T-helper 1 cell treated with Interleukin-12 subunit alpha and Interleukin-12 subunit beta and Interleukin-4 antibody, amounts not matched to agents 30 μg/mL and 1 μg/mL, for 36 hours (primary cell): Measurements from ENCODE around the gene DDX31.

Source experiments
- H3K27ac Mint-ChIP-seq: one replicate; pipeline ENCODE4 v1.8.0; 2021; ENCODE audit warnings: mild to moderate bottlenecking, mixed read lengths
- H3K27me3 Mint-ChIP-seq: one replicate; pipeline ENCODE4 v1.8.0; 2021; ENCODE audit warnings: low read depth, mixed read lengths
- H3K36me3 Mint-ChIP-seq: one replicate; pipeline ENCODE4 v1.8.0; 2021; ENCODE audit warnings: low read depth, mixed read lengths
- H3K4me1 Mint-ChIP-seq: one replicate; pipeline ENCODE4 v1.8.0; 2021; ENCODE audit warnings: low read depth, mixed read lengths
- H3K4me3 Mint-ChIP-seq: one replicate; pipeline ENCODE4 v1.8.0; 2021; ENCODE audit warnings: mild to moderate bottlenecking, moderate library complexity, mixed read lengths
- H3K9me3 Mint-ChIP-seq: one replicate; pipeline ENCODE4 v1.8.0; 2021; ENCODE audit warnings: mixed read lengths

The DDX31 gene

DNA sequence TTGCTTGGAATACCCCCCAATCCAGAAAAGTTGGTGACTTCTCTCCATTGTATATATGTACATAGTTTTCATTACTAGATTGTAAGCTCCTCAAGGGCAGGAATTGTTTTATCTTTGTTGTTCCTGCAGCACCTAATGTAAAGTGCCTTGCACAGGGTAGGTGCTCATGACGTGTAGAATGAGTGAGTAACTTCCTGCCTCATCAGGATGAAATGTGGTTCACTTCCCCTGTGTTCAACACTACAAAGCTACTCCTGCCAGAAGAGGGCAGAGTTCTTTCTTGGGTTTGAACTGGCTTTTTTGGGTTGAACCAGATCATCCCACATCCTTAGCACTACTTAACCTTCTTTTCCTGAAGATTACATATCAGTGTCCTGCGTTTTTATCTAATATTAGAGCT is 24.4 kb upstream of the DDX31 start:
- H3K27me3 Mint-ChIP-seq, result no peaks in the 10 kb centered on the region
- H3K4me1 Mint-ChIP-seq, result peaks cover 4% of the 10 kb centered on the region
- H3K4me3 Mint-ChIP-seq, result no peak overlapping the region
- H3K36me3 Mint-ChIP-seq, result peaks cover 29% of the 10 kb centered on the region
- H3K9me3 Mint-ChIP-seq, result peaks cover 59% of the 10 kb centered on the region
- no peak overlapping the region for H3K27ac Mint-ChIP-seq

DNA sequence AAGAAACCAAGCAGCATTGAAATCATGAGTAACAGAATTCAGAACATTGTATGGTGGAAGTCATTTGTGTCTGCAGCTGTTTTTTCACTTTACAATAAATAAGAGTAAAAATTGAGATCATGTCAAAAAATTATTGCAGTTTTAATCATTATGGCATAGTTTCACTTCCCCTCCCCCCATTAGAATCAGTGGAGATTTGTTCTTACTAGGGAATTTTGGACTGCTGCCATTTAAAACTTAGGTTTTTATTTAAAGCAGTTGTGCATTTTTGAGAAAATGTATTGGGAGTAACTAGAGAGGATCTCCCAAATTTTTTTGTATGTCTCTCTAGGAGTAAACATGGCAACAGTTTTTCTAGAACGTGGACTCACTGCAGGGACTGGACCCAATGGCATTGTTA is 20.9 kb upstream of the DDX31 start:
- peaks cover 4% of the 10 kb centered on the region for H3K4me1 Mint-ChIP-seq
- no peak overlapping the region for H3K4me3 Mint-ChIP-seq
- no peak overlapping the region for H3K27ac Mint-ChIP-seq
- peaks cover 28% of the 10 kb centered on the region for H3K9me3 Mint-ChIP-seq
- H3K27me3 Mint-ChIP-seq, result no peaks in the 10 kb centered on the region
- peaks cover 43% of the 10 kb centered on the region for H3K36me3 Mint-ChIP-seq

DNA sequence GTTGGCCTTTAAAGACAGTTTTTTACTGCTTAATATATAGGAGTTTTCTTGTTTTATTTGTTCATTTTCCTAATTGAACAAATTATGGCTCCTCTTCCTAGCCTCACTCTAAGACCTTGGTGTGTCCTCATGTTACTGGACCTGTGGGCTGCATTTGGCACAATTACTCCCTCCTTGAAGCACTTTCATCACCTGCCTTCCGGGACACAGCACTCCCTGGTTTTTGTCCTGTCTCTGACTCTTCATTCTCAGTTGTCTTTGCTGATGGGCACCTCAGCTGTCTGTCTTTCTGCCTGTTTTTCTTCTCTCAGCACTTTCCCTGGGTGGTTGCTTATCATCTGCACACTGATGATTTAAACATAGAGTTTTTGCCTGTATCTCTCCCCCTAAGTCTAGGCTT is 14.1 kb upstream of the DDX31 start:
- H3K4me3 Mint-ChIP-seq, result no peak overlapping the region
- H3K4me1 Mint-ChIP-seq, result peaks cover 28% of the 10 kb centered on the region
- H3K36me3 Mint-ChIP-seq, result peaks cover 47% of the 10 kb centered on the region
- H3K9me3 Mint-ChIP-seq, result no peaks in the 10 kb centered on the region
- H3K27ac Mint-ChIP-seq, result no peak overlapping the region
- no peaks in the 10 kb centered on the region for H3K27me3 Mint-ChIP-seq

DNA sequence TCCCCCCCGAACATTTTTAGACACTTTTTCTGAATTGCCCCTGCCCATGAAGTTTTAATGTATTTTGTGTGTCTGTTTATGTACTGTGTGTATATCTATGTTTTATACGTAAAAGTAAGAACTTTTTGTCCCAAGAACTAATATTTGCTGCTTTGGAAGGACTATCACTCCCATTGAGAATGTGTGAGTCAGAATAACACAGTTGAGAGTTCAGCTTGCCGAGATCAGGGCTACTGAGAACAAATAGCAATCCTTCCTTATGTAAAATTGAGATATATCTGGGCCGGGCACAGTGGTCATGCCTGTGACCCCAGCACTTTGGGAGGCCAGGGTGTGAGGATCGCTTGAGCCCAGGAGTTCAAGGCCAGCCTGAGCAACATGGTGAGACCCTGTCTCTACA is 11.8 kb upstream of the DDX31 start:
- H3K4me1 Mint-ChIP-seq, result peaks cover 37% of the 10 kb centered on the region
- peaks cover 47% of the 10 kb centered on the region for H3K36me3 Mint-ChIP-seq
- no peak overlapping the region for H3K27ac Mint-ChIP-seq
- H3K4me3 Mint-ChIP-seq, result no peak overlapping the region
- H3K27me3 Mint-ChIP-seq, result no peaks in the 10 kb centered on the region
- H3K9me3 Mint-ChIP-seq, result no peaks in the 10 kb centered on the region

DNA sequence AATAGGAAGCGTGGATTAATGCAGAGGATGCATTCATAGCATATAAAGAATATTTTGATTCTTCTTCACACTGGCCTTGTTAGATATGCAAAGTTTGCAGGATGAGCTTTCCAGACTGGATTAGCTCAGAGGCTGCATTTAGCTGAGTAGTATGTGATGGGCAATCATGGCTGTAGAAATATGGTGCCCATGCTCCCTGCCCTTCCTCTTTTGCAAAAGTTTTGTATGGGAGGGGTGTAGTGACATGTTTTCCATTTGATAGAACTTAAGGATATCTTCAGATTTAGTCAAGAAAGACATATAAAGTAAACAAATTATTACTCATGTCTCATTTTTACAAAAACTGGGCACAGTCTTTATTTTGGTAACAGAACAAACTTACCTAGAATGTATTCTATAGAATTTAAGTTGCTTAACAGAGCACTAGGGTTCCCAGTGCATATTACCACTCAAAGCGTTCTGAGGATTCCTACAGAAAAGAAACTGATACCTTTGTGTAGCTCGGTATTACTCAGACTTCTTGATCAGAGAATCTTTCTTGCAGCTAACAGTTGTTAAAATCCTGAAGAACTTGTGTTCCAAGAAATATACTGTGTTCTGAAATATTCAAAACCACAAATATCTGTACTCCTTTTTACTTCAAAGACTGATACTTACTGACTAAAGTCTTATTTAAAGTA is 10.3 kb upstream of the DDX31 start:
- Mint-ChIP-seq H3K4me3 (peak overlapping the region; percentile 56), H3K4me1 (peaks cover 37% of the 10 kb centered on the region), H3K27ac (peak overlapping the region; percentile 76), H3K27me3 (no peaks in the 10 kb centered on the region), H3K9me3 (no peaks in the 10 kb centered on the region), H3K36me3 (peaks cover 42% of the 10 kb centered on the region)

DNA sequence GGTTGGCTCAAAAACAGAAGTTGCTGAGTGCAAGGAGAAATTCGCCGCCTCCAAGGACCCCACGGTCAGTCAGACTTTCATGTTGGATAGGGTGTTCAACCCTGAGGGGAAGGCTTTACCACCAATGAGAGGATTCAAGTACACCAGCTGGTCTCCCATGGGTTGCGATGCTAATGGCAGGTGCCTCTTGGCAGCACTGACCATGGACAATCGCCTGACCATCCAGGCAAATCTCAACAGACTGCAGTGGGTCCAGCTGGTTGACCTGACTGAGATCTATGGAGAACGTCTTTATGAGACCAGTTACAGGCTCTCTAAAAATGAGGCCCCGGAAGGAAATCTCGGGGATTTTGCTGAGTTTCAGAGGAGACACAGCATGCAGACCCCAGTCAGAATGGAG is 8.2 kb upstream of the DDX31 start:
- no peaks in the 10 kb centered on the region for H3K27me3 Mint-ChIP-seq
- no peak overlapping the region for H3K27ac Mint-ChIP-seq
- peaks cover 42% of the 10 kb centered on the region for H3K4me1 Mint-ChIP-seq
- H3K4me3 Mint-ChIP-seq, result no peak overlapping the region
- H3K9me3 Mint-ChIP-seq, result no peaks in the 10 kb centered on the region
- H3K36me3 Mint-ChIP-seq, result peaks cover 30% of the 10 kb centered on the region

DNA sequence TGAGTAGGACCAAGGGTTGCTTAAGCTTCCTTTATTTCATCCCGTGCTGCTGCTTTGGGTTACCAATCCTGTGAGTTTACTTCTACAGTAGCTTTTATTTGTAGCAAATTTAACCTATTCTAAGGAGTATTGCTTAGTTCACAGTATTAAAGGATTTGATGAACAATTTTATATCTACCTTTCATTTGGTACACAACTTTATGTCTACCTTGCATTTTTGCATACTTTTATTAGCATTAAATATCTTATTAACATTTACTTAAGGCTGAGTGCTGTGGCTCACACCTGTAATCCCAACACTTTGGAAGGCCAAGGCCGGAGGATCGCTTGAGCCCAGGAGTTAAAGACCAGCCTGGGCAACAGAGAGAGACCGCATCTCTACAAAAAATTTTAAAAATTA is 4.7 kb upstream of the DDX31 start:
- Mint-ChIP-seq H3K4me3 (no peak overlapping the region), H3K36me3 (peaks cover 24% of the 10 kb centered on the region), H3K4me1 (peaks cover 44% of the 10 kb centered on the region), H3K27ac (no peak overlapping the region), H3K27me3 (no peaks in the 10 kb centered on the region), H3K9me3 (no peaks in the 10 kb centered on the region)

DNA sequence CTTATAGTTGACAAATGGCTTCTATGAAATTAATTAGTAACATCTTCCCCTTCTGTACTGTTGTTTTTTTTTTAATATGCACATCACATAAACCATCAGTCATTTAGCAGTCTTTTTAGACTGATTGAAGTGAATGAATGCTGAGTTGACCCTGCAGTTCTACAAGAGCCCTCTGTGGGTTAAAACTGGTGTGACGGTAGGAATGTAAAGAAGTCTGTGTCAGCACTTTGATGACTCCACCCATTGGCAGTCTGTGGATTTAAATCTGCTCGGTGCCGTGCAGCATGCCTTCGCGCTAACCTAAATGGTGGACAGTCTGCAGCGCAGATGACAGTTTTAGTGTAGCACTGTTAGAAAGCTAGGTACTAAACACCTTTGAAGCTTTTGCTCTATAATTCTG is 3.6 kb upstream of the DDX31 start:
- H3K4me3 Mint-ChIP-seq, result peak overlapping the region; percentile 49
- H3K9me3 Mint-ChIP-seq, result no peaks in the 10 kb centered on the region
- H3K36me3 Mint-ChIP-seq, result peaks cover 13% of the 10 kb centered on the region
- peaks cover 38% of the 10 kb centered on the region for H3K4me1 Mint-ChIP-seq
- no peaks in the 10 kb centered on the region for H3K27me3 Mint-ChIP-seq
- H3K27ac Mint-ChIP-seq, result peak overlapping the region; percentile 20

DNA sequence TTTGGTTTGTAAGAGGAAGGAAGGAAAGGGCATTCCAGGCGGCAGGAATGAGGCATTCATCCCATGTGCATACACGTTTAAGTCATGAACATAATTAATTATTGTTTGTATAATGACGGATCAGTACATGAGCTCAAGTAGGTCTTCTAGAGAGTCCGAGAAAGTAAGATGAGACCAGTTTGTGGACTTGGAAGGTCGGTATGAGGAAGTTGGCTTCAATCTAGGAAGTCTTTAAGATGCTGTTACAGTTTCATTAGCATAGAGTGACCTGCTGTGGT is 2.6 kb upstream of the DDX31 start:
- H3K4me1 Mint-ChIP-seq, result peaks cover 36% of the 10 kb centered on the region
- no peaks in the 10 kb centered on the region for H3K27me3 Mint-ChIP-seq
- H3K4me3 Mint-ChIP-seq, result peak overlapping the region; percentile 1

DNA sequence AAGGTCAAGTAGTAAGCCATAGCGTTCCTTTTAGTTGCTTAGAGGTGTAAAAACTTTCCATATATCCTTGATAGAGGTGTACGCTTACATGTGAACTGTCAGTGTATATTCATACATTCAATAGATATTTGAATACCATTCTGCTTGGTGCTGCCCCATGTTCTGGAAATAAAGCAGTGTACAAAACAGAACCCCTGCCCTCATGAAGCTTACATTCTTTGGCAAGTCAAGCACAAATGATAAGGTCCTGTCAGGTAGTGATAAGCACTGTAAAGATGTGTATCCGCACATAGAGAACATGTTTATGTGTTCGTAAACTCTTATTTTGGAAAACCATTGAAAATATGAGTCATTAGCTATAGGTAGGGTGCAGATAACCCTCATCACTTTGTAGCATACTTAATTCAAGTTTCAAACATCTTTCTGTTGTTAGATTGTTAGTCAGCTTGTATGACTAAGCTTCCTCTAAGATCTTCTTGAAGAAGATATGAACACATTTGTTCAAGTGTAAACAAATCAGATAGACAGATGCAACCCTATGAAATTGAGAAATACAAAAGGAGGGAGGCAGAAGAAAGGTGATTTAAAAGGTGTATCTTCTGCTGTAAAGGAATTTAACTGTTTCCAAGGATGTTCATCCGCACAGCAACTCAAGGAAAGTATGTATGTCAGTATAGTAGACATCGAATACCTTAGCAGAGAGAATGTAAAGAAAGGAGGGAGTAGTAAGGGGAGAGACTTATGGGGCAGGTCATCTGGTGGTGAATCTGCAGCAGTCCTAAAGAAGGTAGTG is 2.0 kb upstream of the DDX31 start:
- peaks cover 33% of the 10 kb centered on the region for H3K4me1 Mint-ChIP-seq
- H3K4me3 Mint-ChIP-seq, result peak overlapping the region; percentile 91
- H3K27ac Mint-ChIP-seq, result peak overlapping the region; percentile 85
- H3K27me3 Mint-ChIP-seq, result no peaks in the 10 kb centered on the region
- no peaks in the 10 kb centered on the region for H3K9me3 Mint-ChIP-seq
- peaks cover 6% of the 10 kb centered on the region for H3K36me3 Mint-ChIP-seq

More for the DNA sequence above, 2.6 kb upstream of the DDX31 start:
- Mint-ChIP-seq H3K27ac (no peak overlapping the region), H3K9me3 (no peaks in the 10 kb centered on the region), H3K36me3 (peaks cover 8% of the 10 kb centered on the region)

DNA sequence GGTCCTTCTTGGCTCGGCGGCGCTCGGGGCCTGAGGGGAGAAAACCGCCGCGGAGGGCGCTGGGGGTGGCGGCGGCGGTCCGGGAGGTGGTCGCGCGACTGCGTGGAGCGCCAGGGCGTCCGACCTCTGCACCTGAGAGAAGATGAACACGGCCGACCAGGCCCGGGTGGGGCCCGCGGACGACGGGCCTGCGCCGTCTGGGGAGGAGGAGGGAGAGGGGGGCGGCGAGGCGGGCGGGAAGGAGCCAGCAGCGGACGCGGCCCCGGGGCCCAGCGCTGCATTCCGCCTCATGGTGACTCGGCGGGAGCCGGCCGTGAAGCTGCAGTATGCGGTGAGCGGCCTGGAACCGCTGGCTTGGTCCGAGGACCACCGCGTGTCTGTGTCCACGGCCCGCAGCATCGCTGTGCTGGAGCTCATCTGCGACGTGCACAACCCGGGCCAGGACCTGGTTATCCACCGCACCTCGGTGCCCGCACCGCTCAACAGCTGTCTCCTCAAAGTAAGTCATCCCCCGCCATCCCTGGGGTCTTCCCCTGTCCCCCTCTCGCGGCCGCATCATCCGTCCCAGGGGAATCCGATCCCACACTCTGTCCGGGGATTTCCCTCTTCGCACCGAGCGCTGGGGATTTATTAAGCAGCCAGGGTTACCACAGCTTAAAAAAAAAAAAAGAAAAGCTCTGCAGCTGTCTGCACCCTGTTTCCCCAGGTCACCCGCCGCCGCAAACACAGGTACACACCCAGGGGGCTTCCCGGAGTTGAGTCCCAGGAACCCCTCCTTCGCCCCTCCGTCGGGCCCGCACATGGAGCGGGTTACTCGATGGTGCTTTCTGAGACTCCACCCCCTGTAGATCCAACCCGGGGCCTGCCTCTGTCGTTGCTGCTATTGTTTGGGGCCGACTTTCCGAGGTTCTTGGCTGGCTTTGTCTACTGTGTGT is 941 bp upstream of the DDX31 start, which contains the start of gene GTF3C4:
TSS of gene GTF3C4 (plus strand) at position 8 of the 935 bp plus-strand sequence. CDS start at position 143, 135 bp downstream.
- Mint-ChIP-seq H3K4me3 (peak within 1 kb of the TSS; percentile 91), H3K36me3 (peaks cover 6% of the 10 kb centered on the region), H3K4me1 (peaks cover 33% of the 10 kb centered on the region), H3K9me3 (no peaks in the 10 kb centered on the region), H3K27ac (peak within 1 kb of the TSS; percentile 85), H3K27me3 (no peaks in the 10 kb centered on the region)

DNA sequence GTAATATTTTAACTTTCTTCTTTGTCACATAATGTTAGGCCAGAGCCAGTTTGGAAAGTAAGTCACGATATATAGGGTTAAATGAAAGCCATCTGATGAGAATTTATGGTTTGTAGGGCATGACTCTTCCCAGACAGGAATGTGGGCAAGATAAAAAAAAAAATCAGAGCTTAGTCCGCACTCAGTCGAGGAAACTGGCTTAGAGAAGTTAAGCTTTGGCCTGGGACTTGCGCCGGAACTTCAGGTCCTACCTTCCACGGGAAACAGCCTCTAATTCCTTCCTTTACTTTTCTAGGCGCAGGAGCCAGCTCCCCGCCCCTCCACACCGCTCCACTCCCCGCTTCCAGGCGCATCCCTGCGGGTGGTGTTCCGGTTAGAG is 475 bp downstream of the DDX31 start:
- peak overlapping the region; percentile 73 for H3K27ac Mint-ChIP-seq
- H3K27me3 Mint-ChIP-seq, result no peaks in the 10 kb centered on the region
- peaks cover 30% of the 10 kb centered on the region for H3K4me1 Mint-ChIP-seq
- no peaks in the 10 kb centered on the region for H3K9me3 Mint-ChIP-seq
- H3K4me3 Mint-ChIP-seq, result peak overlapping the region; percentile 91
- peaks cover 6% of the 10 kb centered on the region for H3K36me3 Mint-ChIP-seq

DNA sequence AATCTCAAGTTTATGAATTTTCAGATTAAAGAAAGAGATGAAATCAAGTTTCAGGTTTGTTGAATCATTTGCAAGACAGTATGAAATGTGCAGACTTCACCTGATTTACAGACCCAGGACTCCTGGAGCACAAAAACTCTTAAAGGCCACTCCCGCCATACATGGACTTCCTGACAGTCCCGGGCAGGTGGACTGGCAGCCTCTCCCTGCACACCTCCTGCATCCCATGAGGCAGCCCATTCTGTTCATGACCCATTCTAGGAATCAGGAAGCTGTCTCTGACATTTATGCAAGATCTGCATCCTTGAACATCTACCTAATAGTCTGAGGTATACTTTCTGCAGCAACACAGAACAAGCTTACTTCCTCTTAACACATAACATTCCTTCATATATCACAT is 5.9 kb downstream of the DDX31 start:
- H3K4me1 Mint-ChIP-seq, result peaks cover 4% of the 10 kb centered on the region

DNA sequence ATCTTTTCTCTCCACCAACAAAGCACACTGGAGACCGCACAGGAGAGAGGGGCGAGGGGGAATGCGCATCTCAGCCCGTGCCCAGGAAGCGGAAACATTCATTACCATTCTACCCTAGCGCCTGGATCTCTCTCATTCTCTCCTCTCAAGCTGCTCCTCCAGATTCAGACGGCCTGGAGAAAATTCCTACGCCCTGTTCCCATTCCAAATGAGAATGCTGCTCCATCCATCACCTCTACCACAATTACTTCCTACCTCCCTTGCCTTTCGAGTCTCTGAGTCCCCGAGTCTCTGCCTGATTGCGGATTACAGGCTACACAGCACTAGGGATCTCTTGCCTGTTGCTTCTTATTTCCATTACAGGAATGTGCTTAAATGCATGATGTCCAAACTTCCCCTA is 6.7 kb downstream of the DDX31 start:
- H3K27me3 Mint-ChIP-seq, result no peaks in the 10 kb centered on the region
- no peak overlapping the region for H3K4me3 Mint-ChIP-seq
- no peaks in the 10 kb centered on the region for H3K9me3 Mint-ChIP-seq
- H3K4me1 Mint-ChIP-seq, result peaks cover 2% of the 10 kb centered on the region
- no peak overlapping the region for H3K27ac Mint-ChIP-seq
- peaks cover 17% of the 10 kb centered on the region for H3K36me3 Mint-ChIP-seq

More for the DNA sequence above, 5.9 kb downstream of the DDX31 start:
- no peaks in the 10 kb centered on the region for H3K27me3 Mint-ChIP-seq
- no peak overlapping the region for H3K27ac Mint-ChIP-seq
- peaks cover 17% of the 10 kb centered on the region for H3K36me3 Mint-ChIP-seq
- no peaks in the 10 kb centered on the region for H3K9me3 Mint-ChIP-seq
- no peak overlapping the region for H3K4me3 Mint-ChIP-seq
